ENCODE measurements around the gene CLASP1. TPM values are rescaled to one million over a fixed set of nuclear protein-coding genes. Genes with fewer than 3 reads are reported as not detected.

The CLASP1 gene
- total RNA-seq, 1 experiment from 2014 or later = 46.1 TPM

DNA sequence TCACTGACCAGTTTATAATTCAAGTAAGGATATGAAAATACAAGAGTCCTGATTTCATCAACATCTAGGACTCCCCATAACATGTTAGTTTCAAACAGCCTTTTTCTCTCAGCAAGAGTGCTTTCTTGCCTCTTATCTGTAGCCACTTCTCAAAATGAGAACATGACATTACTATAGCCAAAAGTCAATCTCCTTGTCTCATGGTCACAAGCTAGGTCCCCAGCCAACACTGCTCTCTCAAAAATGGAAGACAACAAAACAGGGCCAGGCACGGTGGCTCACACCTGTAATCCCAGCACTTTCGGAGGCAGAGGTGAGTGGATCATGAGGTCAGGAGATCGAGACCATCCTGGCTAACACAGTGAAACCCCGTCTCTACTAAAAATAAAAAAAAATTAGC lies 15.8 kb downstream of the CLASP1 start:
- Histone ChIP-seq H3K4me1 (no peaks in the 10 kb centered on the region), H3K4me3 (ENCODE audit: low read depth, low read length) (no peak overlapping the region), H3K27me3 (replicated peaks; ENCODE audit: control insufficient read depth, insufficient read depth, low read length) (no peaks in the 10 kb centered on the region), H3K36me3 (ENCODE audit: control insufficient read depth, insufficient read depth, low read length) (no peaks in the 10 kb centered on the region), H3K9me3 (0 out of 2 replicates have a peak, but pooled peaks cover 2% of the 10 kb centered on the region)
- BruUV-seq (replicated peaks) = no TSS peak
- Mint-ChIP-seq H3K4me1 (ENCODE audit: low read depth, unreplicated experiment) (peaks cover 12% of the 10 kb centered on the region), H3K36me3 (ENCODE audit: insufficient read depth, unreplicated experiment) (peaks cover 8% of the 10 kb centered on the region), H3K27me3 (ENCODE audit: insufficient read depth, unreplicated experiment) (no peaks in the 10 kb centered on the region), H3K4me3 (ENCODE audit: unreplicated experiment) (no peak overlapping the region), H3K27ac (ENCODE audit: unreplicated experiment) (peak overlapping the region; percentile 33), H3K9me3 (ENCODE audit: unreplicated experiment) (peaks cover 7% of the 10 kb centered on the region)
- CTCF ChIA-PET = no interaction called here
- DNase-seq = no peak
- intact Hi-C loops (cut with micrococcal nuclease; ENCODE audit: unreplicated experiment) = no loop called here
- TF ChIP-seq, protein P1, sequence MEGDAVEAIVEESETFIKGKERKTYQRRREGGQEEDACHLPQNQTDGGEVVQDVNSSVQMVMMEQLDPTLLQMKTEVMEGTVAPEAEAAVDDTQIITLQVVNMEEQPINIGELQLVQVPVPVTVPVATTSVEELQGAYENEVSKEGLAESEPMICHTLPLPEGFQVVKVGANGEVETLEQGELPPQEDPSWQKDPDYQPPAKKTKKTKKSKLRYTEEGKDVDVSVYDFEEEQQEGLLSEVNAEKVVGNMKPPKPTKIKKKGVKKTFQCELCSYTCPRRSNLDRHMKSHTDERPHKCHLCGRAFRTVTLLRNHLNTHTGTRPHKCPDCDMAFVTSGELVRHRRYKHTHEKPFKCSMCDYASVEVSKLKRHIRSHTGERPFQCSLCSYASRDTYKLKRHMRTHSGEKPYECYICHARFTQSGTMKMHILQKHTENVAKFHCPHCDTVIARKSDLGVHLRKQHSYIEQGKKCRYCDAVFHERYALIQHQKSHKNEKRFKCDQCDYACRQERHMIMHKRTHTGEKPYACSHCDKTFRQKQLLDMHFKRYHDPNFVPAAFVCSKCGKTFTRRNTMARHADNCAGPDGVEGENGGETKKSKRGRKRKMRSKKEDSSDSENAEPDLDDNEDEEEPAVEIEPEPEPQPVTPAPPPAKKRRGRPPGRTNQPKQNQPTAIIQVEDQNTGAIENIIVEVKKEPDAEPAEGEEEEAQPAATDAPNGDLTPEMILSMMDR (IDR thresholded peaks at IDR 0.05; ENCODE audit: insufficient read depth in 1 of 2, low read depth in 1 of 2, low read length in 1 of 2, severe bottlenecking in 1 of 2, unreplicated experiment in 1 of 2) = no peak
- POLR2A ChIA-PET = no interaction called here

- H3K27me3 ChIP-seq (replicated peaks; ENCODE audit: control insufficient read depth, insufficient read depth, low read length) = no peaks in the 10 kb centered on the region
- Mint-ChIP-seq H3K36me3 (ENCODE audit: insufficient read depth, unreplicated experiment) (peaks cover 10% of the 10 kb centered on the region), H3K4me1 (ENCODE audit: low read depth, unreplicated experiment) (no peaks in the 10 kb centered on the region), H3K4me3 (ENCODE audit: unreplicated experiment) (no peak overlapping the region), H3K27me3 (ENCODE audit: insufficient read depth, unreplicated experiment) (no peaks in the 10 kb centered on the region), H3K27ac (ENCODE audit: unreplicated experiment) (no peak overlapping the region), H3K9me3 (ENCODE audit: unreplicated experiment) (no peaks in the 10 kb centered on the region)
- ChIA-PET POLR2A (no interaction called here), CTCF (no interaction called here)
- H3K4me3 ChIP-seq (ENCODE audit: low read depth, low read length) = no peak overlapping the region
- H3K4me1 ChIP-seq = no peaks in the 10 kb centered on the region
- intact Hi-C loops (cut with micrococcal nuclease; ENCODE audit: unreplicated experiment) = no loop called here
- no peak for DNase-seq
- TF ChIP-seq, protein P1 (IDR thresholded peaks at IDR 0.05; ENCODE audit: insufficient read depth in 1 of 2, low read depth in 1 of 2, low read length in 1 of 2, severe bottlenecking in 1 of 2, unreplicated experiment in 1 of 2) = no peak
- H3K36me3 ChIP-seq (ENCODE audit: control insufficient read depth, insufficient read depth, low read length) = no peaks in the 10 kb centered on the region
- no TSS peak for BruUV-seq (replicated peaks)
- H3K9me3 ChIP-seq = no peaks in the 10 kb centered on the region
These were observed 21.7 kb downstream of the CLASP1 start for GRCh38 chr2:121627525-121628050.

- no peaks in the 10 kb centered on the region for H3K4me1 ChIP-seq
- no peak overlapping the region for H3K4me3 Mint-ChIP-seq (ENCODE audit: unreplicated experiment)
- H3K27ac Mint-ChIP-seq (ENCODE audit: unreplicated experiment) = no peak overlapping the region
- peaks cover 10% of the 10 kb centered on the region for H3K36me3 Mint-ChIP-seq (ENCODE audit: insufficient read depth, unreplicated experiment)
- H3K36me3 ChIP-seq (ENCODE audit: control insufficient read depth, insufficient read depth, low read length) = no peaks in the 10 kb centered on the region
- H3K27me3 Mint-ChIP-seq (ENCODE audit: insufficient read depth, unreplicated experiment) = no peaks in the 10 kb centered on the region
- TF ChIP-seq, protein P1 (IDR thresholded peaks at IDR 0.05; ENCODE audit: insufficient read depth in 1 of 2, low read depth in 1 of 2, low read length in 1 of 2, severe bottlenecking in 1 of 2, unreplicated experiment in 1 of 2) = no peak
- BruUV-seq (replicated peaks) = no TSS peak
- no peaks in the 10 kb centered on the region for H3K9me3 ChIP-seq
- intact Hi-C loops (cut with micrococcal nuclease; ENCODE audit: unreplicated experiment) = no loop called here
- no peaks in the 10 kb centered on the region for H3K27me3 ChIP-seq (replicated peaks; ENCODE audit: control insufficient read depth, insufficient read depth, low read length)
- ChIA-PET CTCF (no interaction called here), POLR2A (no interaction called here)
- H3K4me1 Mint-ChIP-seq (ENCODE audit: low read depth, unreplicated experiment) = no peaks in the 10 kb centered on the region
- no peaks in the 10 kb centered on the region for H3K9me3 Mint-ChIP-seq (ENCODE audit: unreplicated experiment)
- no peak overlapping the region for H3K4me3 ChIP-seq (ENCODE audit: low read depth, low read length)
- no peak for DNase-seq
These were observed 22.3 kb downstream of the CLASP1 start for GRCh38 chr2:121626777-121627524.
